Natural killer cell (primary cell): ENCODE data around the gene SGCG. TPM values are rescaled to one million over a fixed set of nuclear protein-coding genes. Genes with fewer than 3 reads are reported as not detected.

Source experiments
- ATAC-seq, 3 donors: fragments of 150-1000 bp in 2 of 3; fragments of 200-7000 bp in 1 of 3; cut with Tn5 transposase; 1 replicate in 1 of 3; 2 replicates in 2 of 3; pipeline ENCODE4 v1.10.0; 2021; ENCODE audit warnings: mild to moderate bottlenecking in 2 of 3, moderate library complexity in 2 of 3
- DNase-seq, 2 donors: peaks; one replicate each; pipeline versions ENCODE4 v3.0.0 to v3.0.0-alpha.2; 2013 to 2021; ENCODE audit warnings: mixed read lengths in 1 of 2
- H3K27ac ChIP-seq: one replicate; pipeline ENCODE4 v1.5.1; 2013; ENCODE audit warnings: mild to moderate bottlenecking, low read length
- H3K27me3 ChIP-seq: one replicate; pipeline ENCODE4 v1.6.1; 2013; ENCODE audit warnings: low read length; ENCODE audit not compliant: control insufficient read depth, insufficient read depth
- H3K36me3 ChIP-seq: one replicate; pipeline ENCODE4 v1.6.1; 2013; ENCODE audit warnings: low read length; ENCODE audit not compliant: control insufficient read depth, insufficient read depth
- H3K4me1 ChIP-seq: one replicate; pipeline ENCODE4 v1.6.1; 2013; ENCODE audit warnings: low read length; ENCODE audit not compliant: control insufficient read depth, insufficient read depth
- H3K4me3 ChIP-seq: one replicate; pipeline ENCODE4 v1.5.1; 2013; ENCODE audit warnings: low read length
- H3K9me3 ChIP-seq: one replicate; pipeline ENCODE4 v1.6.1; 2013; ENCODE audit warnings: low read length; ENCODE audit not compliant: control insufficient read depth, insufficient read depth
- H3K27ac Mint-ChIP-seq, 2 donors: one replicate each; pipeline ENCODE4 v1.8.0; 2022; ENCODE audit warnings: mild to moderate bottlenecking in 2 of 2, mixed read lengths in 2 of 2, moderate library complexity in 1 of 2
- H3K27me3 Mint-ChIP-seq, 2 donors: one replicate each; pipeline ENCODE4 v1.8.0; 2022; ENCODE audit warnings: low read depth in 2 of 2, mixed read lengths in 2 of 2
- H3K36me3 Mint-ChIP-seq: one replicate; pipeline ENCODE4 v1.8.0; 2022; ENCODE audit warnings: mixed read lengths
- H3K4me1 Mint-ChIP-seq, 2 donors: one replicate each; pipeline ENCODE4 v1.8.0; 2022; ENCODE audit warnings: mixed read lengths in 2 of 2
- H3K4me3 Mint-ChIP-seq: one replicate; pipeline ENCODE4 v1.8.0; 2022; ENCODE audit warnings: mild to moderate bottlenecking, moderate library complexity, mixed read lengths
- H3K9me3 Mint-ChIP-seq, 2 donors: one replicate each; pipeline ENCODE4 v1.8.0; 2022; ENCODE audit warnings: mixed read lengths in 2 of 2
- WGBS: methylation state at CpG from one replicate; pipeline ENCODE4 v1.1.7; 2013; ENCODE audit warnings: missing lambda C conversion rate; ENCODE audit not compliant: insufficient coverage; 5-methylcytosine and 5-hydroxymethylcytosine counted together
- intact Hi-C: fragments of 100-400 bp; cut with micrococcal nuclease; formaldehyde crosslinking; loops from one replicate; pipeline ENCODE4 v1.14.2; 2022
- total RNA-seq, 4 donors: library from RNA; stranded (reverse); fragments of 120-200 nt in 1 of 4; gene quantifications; one replicate each; pipeline versions ENCODE4 v1.2.3 to v1.2.4, GENCODE V29; 2013 to 2022
- TF ChIP-seq, protein P1 (sequence below): fragments of 200-600 bp; IDR thresholded peaks from one replicate; pipeline ENCODE4 v1.8.0; 2022; ENCODE audit warnings: antibody characterized with exemption

SGCG gene
- total RNA-seq, 3 donors from 2014 or later (not counting 1 experiment from before 2014, with no cell fraction given) = not detected

DNA sequence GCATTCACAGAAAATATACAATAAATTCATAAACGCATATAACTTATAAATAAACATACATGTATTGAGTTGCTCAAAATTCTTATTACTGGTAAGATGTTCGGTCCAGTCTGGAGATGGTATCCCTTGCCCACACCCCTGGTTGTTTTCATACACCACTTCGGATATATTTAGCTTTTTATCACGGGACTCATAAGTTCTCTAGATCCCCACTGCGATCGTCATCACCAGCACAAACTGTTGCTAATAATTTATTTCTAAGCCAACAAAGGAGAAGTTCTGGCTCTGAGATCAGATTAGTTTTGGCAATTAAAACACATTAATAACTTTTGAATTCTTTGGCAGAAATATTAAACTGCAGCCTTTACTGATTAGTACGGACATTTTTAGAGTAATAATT is 23.0 kb upstream of the SGCG start:
- Mint-ChIP-seq H3K27ac (no peak overlapping the region), H3K9me3 (peaks cover 0 to 7% of the 10 kb centered on the region in 2 donors), H3K27me3 (peaks cover 12 to 14% of the 10 kb centered on the region in 2 donors), H3K4me3 (no peak overlapping the region), H3K36me3 (no peaks in the 10 kb centered on the region), H3K4me1 (no peaks in the 10 kb centered on the region)
- H3K4me1 ChIP-seq = no peaks in the 10 kb centered on the region
- no peak overlapping the region for H3K4me3 ChIP-seq
- H3K9me3 ChIP-seq = peaks cover 3% of the 10 kb centered on the region
- intact Hi-C loops = no loop called here
- WGBS = 81% methylated on average over 5 of the region's 7 CpGs
- TF ChIP-seq, protein P1, sequence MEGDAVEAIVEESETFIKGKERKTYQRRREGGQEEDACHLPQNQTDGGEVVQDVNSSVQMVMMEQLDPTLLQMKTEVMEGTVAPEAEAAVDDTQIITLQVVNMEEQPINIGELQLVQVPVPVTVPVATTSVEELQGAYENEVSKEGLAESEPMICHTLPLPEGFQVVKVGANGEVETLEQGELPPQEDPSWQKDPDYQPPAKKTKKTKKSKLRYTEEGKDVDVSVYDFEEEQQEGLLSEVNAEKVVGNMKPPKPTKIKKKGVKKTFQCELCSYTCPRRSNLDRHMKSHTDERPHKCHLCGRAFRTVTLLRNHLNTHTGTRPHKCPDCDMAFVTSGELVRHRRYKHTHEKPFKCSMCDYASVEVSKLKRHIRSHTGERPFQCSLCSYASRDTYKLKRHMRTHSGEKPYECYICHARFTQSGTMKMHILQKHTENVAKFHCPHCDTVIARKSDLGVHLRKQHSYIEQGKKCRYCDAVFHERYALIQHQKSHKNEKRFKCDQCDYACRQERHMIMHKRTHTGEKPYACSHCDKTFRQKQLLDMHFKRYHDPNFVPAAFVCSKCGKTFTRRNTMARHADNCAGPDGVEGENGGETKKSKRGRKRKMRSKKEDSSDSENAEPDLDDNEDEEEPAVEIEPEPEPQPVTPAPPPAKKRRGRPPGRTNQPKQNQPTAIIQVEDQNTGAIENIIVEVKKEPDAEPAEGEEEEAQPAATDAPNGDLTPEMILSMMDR = no peak
- H3K27me3 ChIP-seq = no peaks in the 10 kb centered on the region
- no peak overlapping the region for H3K27ac ChIP-seq
- ATAC-seq = no peak
- no peak for DNase-seq
- no peaks in the 10 kb centered on the region for H3K36me3 ChIP-seq

DNA sequence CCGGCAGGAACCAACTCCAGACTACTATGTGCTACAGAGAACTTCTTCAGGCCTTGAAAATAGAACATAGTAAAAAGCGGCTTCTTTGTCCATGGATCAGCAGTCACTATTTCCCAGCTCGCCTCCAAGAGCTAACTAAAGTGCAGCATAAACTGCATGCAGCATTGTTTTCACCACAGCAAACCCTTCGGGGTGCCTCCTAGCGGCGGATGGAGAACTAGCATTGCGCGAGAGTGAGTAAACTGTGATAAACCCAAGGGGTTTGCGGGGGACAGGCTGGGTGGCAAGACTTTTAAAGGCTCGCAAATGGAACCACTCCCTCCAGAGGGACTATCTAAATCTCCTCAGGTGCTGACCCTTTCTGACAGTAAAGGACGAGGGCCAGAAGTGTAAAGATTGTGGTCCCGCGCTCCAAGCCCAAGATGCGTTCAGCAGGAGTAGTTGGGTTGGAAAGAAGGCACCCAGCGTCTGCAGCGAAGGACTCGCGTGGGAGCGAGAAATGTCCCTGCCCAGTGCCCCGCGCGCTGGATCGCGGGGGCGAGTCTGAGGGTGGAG is 21.5 kb upstream of the SGCG start:
- Mint-ChIP-seq H3K9me3 (peaks cover 0 to 2% of the 10 kb centered on the region in 2 donors), H3K27ac (no peak overlapping the region), H3K36me3 (no peaks in the 10 kb centered on the region), H3K4me3 (no peak overlapping the region), H3K4me1 (no peaks in the 10 kb centered on the region), H3K27me3 (peaks cover 12 to 14% of the 10 kb centered on the region in 2 donors)
- Histone ChIP-seq H3K9me3 (peaks cover 3% of the 10 kb centered on the region), H3K27ac (no peak overlapping the region), H3K36me3 (no peaks in the 10 kb centered on the region), H3K27me3 (no peaks in the 10 kb centered on the region), H3K4me1 (no peaks in the 10 kb centered on the region), H3K4me3 (no peak overlapping the region)
- WGBS = 7% methylated on average over 24 of the region's 25 CpGs
- no peak for ATAC-seq
- peak in 1 of 2 donors; percentile 4 for DNase-seq
- intact Hi-C loops = no loop called here
- TF ChIP-seq, protein P1 = no peak

DNA sequence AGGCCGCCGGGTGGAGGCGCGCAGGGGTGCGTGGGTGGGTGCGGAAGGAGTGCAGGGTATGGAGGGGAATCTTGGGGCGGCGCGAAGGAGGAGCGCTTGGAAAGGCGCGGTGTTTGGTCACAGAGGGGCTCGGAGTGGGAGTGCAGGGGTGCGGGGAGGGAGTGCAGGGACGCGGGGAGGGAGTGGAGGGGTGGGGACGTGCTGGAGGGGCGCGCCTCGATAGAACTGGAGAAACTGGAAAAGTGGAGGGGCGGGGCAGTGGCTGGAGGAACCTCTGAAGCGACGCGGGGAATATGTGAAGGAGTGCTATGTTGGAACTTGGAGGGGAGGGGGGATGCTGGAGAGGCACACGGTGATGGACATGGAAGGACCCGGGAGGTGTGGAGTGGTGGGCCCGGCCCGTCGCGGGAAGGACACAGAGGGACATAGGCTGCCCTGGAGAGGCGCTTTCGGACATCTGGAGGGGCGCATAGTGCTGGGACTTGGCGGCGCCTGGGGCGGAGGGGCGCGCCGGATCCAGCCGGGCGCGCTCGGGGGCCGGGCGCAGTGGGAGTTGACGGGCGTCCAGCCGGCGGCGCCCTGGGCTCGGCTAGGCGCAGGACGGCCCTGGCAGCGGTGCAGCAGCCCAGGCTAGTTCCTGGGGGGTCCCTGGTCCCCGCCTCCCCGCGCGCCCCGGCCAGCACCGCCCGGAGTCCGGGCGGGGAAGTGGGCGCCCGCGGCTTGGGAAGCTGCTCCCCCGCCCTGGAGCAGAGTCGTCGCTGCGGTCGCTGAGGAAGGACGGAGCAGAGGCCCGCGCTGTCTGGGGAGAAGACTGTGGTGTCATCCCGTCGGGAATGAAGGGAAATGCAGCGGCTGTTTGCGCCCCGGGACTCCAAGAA is 20.8 kb upstream of the SGCG start:
- no peaks in the 10 kb centered on the region for H3K36me3 Mint-ChIP-seq
- Histone ChIP-seq H3K27me3 (no peaks in the 10 kb centered on the region), H3K4me1 (no peaks in the 10 kb centered on the region), H3K9me3 (no peaks in the 10 kb centered on the region), H3K36me3 (no peaks in the 10 kb centered on the region), H3K4me3 (no peak overlapping the region), H3K27ac (no peak overlapping the region)
- peaks cover 12 to 14% of the 10 kb centered on the region in 2 donors for H3K27me3 Mint-ChIP-seq
- intact Hi-C loops = no loop called here
- no peak overlapping the region for H3K27ac Mint-ChIP-seq
- TF ChIP-seq, protein P1 = no peak
- ATAC-seq (no peak), DNase-seq (no peak)
- 4% methylated on average over 79 of the region's 79 CpGs for WGBS
- H3K4me1 Mint-ChIP-seq = no peaks in the 10 kb centered on the region
- H3K9me3 Mint-ChIP-seq = no peaks in the 10 kb centered on the region
- no peak overlapping the region for H3K4me3 Mint-ChIP-seq
